ENCODE results near the gene PTPRZ1.

Gene PTPRZ1

DNA sequence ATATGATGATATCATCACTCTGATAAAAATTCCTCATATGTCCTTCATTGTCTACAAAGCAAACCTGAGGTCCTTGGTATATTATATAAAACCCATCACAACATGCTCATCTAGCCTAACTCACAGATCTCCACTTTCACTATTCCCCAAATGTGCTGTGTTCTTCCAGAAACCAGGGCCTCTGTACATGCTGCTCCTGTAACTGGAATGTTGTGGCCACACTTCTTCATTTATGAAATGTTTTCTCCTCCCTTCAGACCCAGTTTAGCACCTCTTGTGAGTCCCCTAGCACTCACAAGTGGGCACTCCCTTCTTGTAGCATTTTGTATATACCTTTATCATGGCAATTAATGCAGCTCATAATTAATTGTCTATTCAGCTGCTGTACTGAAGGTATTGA, 209.2 kb downstream of the PTPRZ1 start:
- Histone ChIP-seq H3K9me3 (ENCODE audit: severe bottlenecking) (no peaks in the 10 kb centered on the region), H3K36me3 (peaks cover 4% of the 10 kb centered on the region; the same call in 1 of the 2 replicates), H3K27ac (no peak overlapping the region), H3K4me3 (ENCODE audit: low read depth, low read length) (no peak overlapping the region), H3K27me3 (ENCODE audit: insufficient read depth, low read depth, severe bottlenecking) (no peaks in the 10 kb centered on the region)
- no peak for DNase-seq
- TF ChIP-seq, protein P1, sequence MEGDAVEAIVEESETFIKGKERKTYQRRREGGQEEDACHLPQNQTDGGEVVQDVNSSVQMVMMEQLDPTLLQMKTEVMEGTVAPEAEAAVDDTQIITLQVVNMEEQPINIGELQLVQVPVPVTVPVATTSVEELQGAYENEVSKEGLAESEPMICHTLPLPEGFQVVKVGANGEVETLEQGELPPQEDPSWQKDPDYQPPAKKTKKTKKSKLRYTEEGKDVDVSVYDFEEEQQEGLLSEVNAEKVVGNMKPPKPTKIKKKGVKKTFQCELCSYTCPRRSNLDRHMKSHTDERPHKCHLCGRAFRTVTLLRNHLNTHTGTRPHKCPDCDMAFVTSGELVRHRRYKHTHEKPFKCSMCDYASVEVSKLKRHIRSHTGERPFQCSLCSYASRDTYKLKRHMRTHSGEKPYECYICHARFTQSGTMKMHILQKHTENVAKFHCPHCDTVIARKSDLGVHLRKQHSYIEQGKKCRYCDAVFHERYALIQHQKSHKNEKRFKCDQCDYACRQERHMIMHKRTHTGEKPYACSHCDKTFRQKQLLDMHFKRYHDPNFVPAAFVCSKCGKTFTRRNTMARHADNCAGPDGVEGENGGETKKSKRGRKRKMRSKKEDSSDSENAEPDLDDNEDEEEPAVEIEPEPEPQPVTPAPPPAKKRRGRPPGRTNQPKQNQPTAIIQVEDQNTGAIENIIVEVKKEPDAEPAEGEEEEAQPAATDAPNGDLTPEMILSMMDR (IDR thresholded peaks at IDR 0.05; ENCODE audit: low read depth, low read length): no peak

DNA sequence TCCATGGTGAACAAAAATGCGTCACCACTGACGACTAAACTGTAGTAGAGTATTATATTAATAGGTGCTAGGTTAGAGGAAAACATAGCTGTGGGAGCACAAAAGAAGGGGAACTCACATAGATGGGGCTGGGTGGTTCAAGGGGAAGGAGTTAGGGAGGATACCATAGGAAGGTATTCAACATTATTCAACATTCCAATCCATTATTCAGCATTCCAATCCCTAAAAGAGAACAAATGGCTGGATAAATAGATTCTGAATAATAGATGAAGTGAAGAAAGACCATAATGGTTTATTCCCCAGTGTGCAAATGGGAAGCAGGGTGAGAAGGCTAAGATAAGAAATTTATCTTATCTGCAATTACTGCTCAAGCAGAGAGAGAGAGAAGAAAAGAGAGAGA, 209.7 kb downstream of the PTPRZ1 start:
- Histone ChIP-seq H3K36me3 (peaks cover under 1% of the 10 kb centered on the region; the same call in 1 of the 2 replicates), H3K9me3 (ENCODE audit: severe bottlenecking) (no peaks in the 10 kb centered on the region), H3K27me3 (ENCODE audit: insufficient read depth, low read depth, severe bottlenecking) (no peaks in the 10 kb centered on the region), H3K4me3 (ENCODE audit: low read depth, low read length) (no peak overlapping the region), H3K27ac (no peak overlapping the region)
- TF ChIP-seq, protein P1 (IDR thresholded peaks at IDR 0.05; ENCODE audit: low read depth, low read length): no peak
- no peak for DNase-seq

DNA sequence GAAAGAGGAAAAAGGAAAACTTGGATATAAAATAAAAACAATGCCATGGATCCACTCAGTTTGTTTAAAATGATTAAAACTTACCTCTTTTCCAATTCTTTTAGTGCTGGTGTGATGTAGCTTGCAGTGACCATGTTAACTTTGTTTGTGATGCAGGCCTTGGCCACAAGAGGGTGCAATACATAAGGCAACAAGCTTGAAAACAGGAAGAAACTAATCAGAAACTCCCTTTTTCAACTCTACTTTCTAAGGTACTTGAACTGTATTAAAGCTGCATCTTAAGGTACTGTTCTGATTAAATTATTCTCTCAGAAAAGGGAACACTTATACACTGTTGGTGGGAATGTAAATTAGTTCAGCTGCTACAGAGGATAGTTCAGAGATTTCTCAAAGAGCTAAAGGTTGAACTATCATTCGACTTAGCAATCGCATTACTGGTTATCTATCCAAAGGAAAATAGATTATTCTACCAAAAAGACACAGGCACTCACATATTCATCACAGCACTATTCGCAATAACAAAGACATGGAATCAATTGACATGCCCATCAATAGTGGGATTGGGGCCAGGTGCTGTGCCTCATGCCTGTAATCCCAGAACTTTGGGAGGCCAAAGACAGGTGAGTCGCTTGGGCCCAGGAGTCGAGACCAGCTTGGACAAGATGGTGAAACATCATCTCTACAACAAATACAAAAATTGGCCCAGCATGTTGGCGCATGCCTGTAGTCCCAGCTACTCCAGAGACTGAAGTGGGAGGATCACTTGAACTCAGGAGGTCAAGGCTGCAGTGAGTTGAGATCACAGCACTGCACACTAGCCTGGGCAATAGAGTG, 220.2 kb downstream of the PTPRZ1 start:
- Histone ChIP-seq H3K36me3 (no peaks in the 10 kb centered on the region), H3K9me3 (ENCODE audit: severe bottlenecking) (no peaks in the 10 kb centered on the region), H3K4me3 (ENCODE audit: low read depth, low read length) (no peak overlapping the region), H3K27me3 (ENCODE audit: insufficient read depth, low read depth, severe bottlenecking) (no peaks in the 10 kb centered on the region), H3K27ac (no peak overlapping the region)
- DNase-seq: peak; percentile 73
- TF ChIP-seq, protein P1 (IDR thresholded peaks at IDR 0.05; ENCODE audit: low read depth, low read length): peak; percentile 79

DNA sequence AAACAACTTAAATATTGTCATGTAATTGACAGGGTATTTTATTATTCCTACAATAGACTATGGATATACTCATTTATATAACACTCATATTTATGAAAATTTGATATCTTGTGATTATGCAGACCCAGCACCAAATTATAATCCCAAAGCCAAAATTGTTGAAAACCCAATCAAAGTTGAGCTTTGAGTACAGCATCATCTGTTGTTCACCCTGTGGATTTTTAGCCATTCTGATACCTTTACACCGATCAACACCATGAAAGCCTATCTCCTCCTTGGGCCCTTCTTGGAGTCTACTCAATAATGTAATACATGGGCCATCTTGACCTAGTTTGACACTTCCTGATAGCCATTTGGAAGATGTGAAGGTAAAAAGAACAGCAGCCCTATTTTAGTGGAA, 221.6 kb downstream of the PTPRZ1 start:
- H3K27me3 ChIP-seq (ENCODE audit: insufficient read depth, low read depth, severe bottlenecking): no peaks in the 10 kb centered on the region
- DNase-seq: no peak
- H3K4me3 ChIP-seq (ENCODE audit: low read depth, low read length): no peak overlapping the region
- no peaks in the 10 kb centered on the region for H3K9me3 ChIP-seq (ENCODE audit: severe bottlenecking)
- no peaks in the 10 kb centered on the region for H3K36me3 ChIP-seq
- TF ChIP-seq, protein P1 (IDR thresholded peaks at IDR 0.05; ENCODE audit: low read depth, low read length): no peak
- H3K27ac ChIP-seq: no peak overlapping the region

DNA sequence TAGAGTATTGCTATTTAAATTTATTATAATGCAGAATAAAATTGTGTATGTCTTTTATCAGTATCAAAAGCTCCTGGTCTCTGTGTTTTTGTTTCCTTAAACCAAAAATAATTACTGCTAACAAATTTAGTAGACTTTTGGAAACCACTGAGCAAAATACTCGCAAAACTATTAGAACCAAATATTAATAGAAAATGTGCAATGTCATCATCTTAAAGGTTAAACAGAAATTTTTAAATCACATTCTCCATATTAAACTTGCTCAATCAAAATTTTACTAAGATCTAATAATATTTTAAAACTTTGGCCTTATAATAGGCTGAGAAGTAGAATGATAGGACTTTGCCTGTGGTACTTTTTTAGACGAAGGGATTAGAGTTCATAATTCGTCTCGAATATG, 222.7 kb downstream of the PTPRZ1 start:
- no peak overlapping the region for H3K4me3 ChIP-seq (ENCODE audit: low read depth, low read length)
- H3K36me3 ChIP-seq: no peaks in the 10 kb centered on the region
- H3K27ac ChIP-seq: no peak overlapping the region
- H3K27me3 ChIP-seq (ENCODE audit: insufficient read depth, low read depth, severe bottlenecking): no peaks in the 10 kb centered on the region
- TF ChIP-seq, protein P1 (IDR thresholded peaks at IDR 0.05; ENCODE audit: low read depth, low read length): no peak
- H3K9me3 ChIP-seq (ENCODE audit: severe bottlenecking): no peaks in the 10 kb centered on the region
- DNase-seq: no peak
